H1 (cell line): ENCODE results near the gene ZNF644. TPM values are rescaled to one million over a fixed set of nuclear protein-coding genes. Genes with fewer than 3 reads are reported as not detected.

Experiments
- CTCF ChIA-PET: fragments of 300-600 bp; sonication (Branson Sonifier 250); formaldehyde crosslinking; loops from one replicate; lab custom pipeline; 2021; ENCODE audit not compliant: partially characterized antibody; lab: Charles Lee
- POLR2A ChIA-PET: fragments of 300-600 bp; sonication (Branson Sonifier 250); formaldehyde crosslinking; loops from one replicate; lab custom pipeline; 2021; ENCODE audit warnings: inconsistent platforms; ENCODE audit not compliant: partially characterized antibody; lab: Charles Lee
- DNase-seq, 2 experiments: peaks; one replicate each; pipeline versions ENCODE4 v3.0.0 to v3.0.0-alpha.2; 2010 to 2022; ENCODE audit warnings: low spot score in 2 of 2, low read depth in 1 of 2, mixed read lengths in 1 of 2
- FAIRE-seq: peaks from 2 replicates; lab custom pipeline; 2011; peaks lifted over from hg19 to GRCh38; lab: Jason Lieb, UNC
- H2AFZ ChIP-seq: 2 replicates; pipeline ENCODE4 v1.8.1; 2012; ENCODE audit warnings: low read length, inconsistent platforms
- H2AK5ac ChIP-seq: 2 replicates; pipeline ENCODE4 v1.6.1; 2013; ENCODE audit warnings: low read depth, low read length
- H2BK120ac ChIP-seq: replicated peaks from 2 replicates; pipeline ENCODE3; 2013; ENCODE audit warnings: low read depth, low read length, inconsistent platforms
- H2BK12ac ChIP-seq: 2 replicates; pipeline ENCODE4 v1.6.1; 2013; ENCODE audit warnings: low read depth, low read length
- H2BK15ac ChIP-seq: 2 replicates; pipeline ENCODE4 v1.6.1; 2013; ENCODE audit warnings: low read length
- H2BK20ac ChIP-seq: 2 replicates; pipeline ENCODE4 v1.6.1; 2013; ENCODE audit warnings: low read length
- H2BK5ac ChIP-seq: 2 replicates; pipeline ENCODE4 v1.6.1; 2013; ENCODE audit warnings: low read depth, low read length
- H3K14ac ChIP-seq: 2 replicates; pipeline ENCODE4 v1.6.1; 2013; ENCODE audit warnings: inconsistent platforms; ENCODE audit not compliant: insufficient read length
- H3K18ac ChIP-seq: 2 replicates; pipeline ENCODE4 v1.6.1; 2013; ENCODE audit warnings: low read length; ENCODE audit errors: extremely low read depth
- H3K23ac ChIP-seq: 2 replicates; pipeline ENCODE4 v1.6.1; 2013; ENCODE audit warnings: inconsistent platforms; ENCODE audit not compliant: insufficient read length
- H3K23me2 ChIP-seq: 2 replicates; pipeline ENCODE4 v1.6.1; 2013; ENCODE audit warnings: low read depth, low read length
- H3K27ac ChIP-seq: 2 replicates; pipeline ENCODE4 v1.6.1; 2011; ENCODE audit warnings: low read depth, low read length, inconsistent platforms
- H3K27me3 ChIP-seq, 4 experiments: replicated peaks in 1 of 4; 1 replicate in 1 of 4; 2 replicates in 3 of 4; pipeline versions ENCODE4 v1.6.1 to v1.8.1; 2011 to 2013; ENCODE audit warnings: low read length in 3 of 4, mild to moderate bottlenecking in 3 of 4, inconsistent platforms in 2 of 4, mixed read lengths in 2 of 4, moderate library complexity in 1 of 4; ENCODE audit not compliant: control insufficient read depth in 3 of 4, insufficient read depth in 3 of 4; ENCODE audit errors: extremely low read depth in 1 of 4
- H3K36me3 ChIP-seq, 4 experiments: 2 replicates each; pipeline versions ENCODE4 v1.6.1 to v1.8.1; 2011 to 2013; ENCODE audit warnings: mild to moderate bottlenecking in 4 of 4, low read length in 3 of 4, moderate library complexity in 2 of 4, control low read depth in 1 of 4, inconsistent platforms in 1 of 4; ENCODE audit not compliant: insufficient read depth in 4 of 4, control insufficient read depth in 2 of 4
- H3K4ac ChIP-seq: replicated peaks from 2 replicates; pipeline ENCODE3; 2013; ENCODE audit warnings: low read length, low read depth, mixed read lengths, inconsistent platforms; ENCODE audit not compliant: insufficient read length
- H3K4me1 ChIP-seq, 4 experiments: replicated peaks in 1 of 4; 1 replicate in 1 of 4; 2 replicates in 3 of 4; pipeline versions ENCODE4 v1.6.1 to v1.8.1; 2011 to 2013; ENCODE audit warnings: low read length in 3 of 4, inconsistent platforms in 2 of 4, mixed read lengths in 1 of 4; ENCODE audit not compliant: insufficient read depth in 4 of 4, control insufficient read depth in 3 of 4
- H3K4me2 ChIP-seq, 2 experiments: 2 replicates each; pipeline versions ENCODE4 v1.6.1 to v1.8.1; 2011 to 2013; ENCODE audit warnings: low read depth in 2 of 2, low read length in 2 of 2, control low read depth in 1 of 2, inconsistent platforms in 1 of 2, mild to moderate bottlenecking in 1 of 2; ENCODE audit not compliant: insufficient read depth in 1 of 2
- H3K4me3 ChIP-seq, 4 experiments: fragments of 200-600, 300-600 bp in 1 of 4; sonication (generic), shearing (Covaris generic), sonication (Bioruptor Twin) in 1 of 4; 2 replicates each; pipeline versions ENCODE4 v1.5.1 to v1.8.1; 2011 to 2016; ENCODE audit warnings: low read length in 4 of 4, low read depth in 3 of 4, control low read depth in 2 of 4, inconsistent platforms in 2 of 4, mild to moderate bottlenecking in 2 of 4, mixed read lengths in 1 of 4, moderate library complexity in 1 of 4; ENCODE audit not compliant: insufficient read depth in 2 of 4; ENCODE audit errors: extremely low read depth in 1 of 4
- H3K56ac ChIP-seq: replicated peaks from 2 replicates; pipeline ENCODE3; 2013; ENCODE audit warnings: low read depth, mild to moderate bottlenecking, mixed read lengths, low read length, inconsistent platforms; ENCODE audit not compliant: insufficient read length
- H3K79me1 ChIP-seq: 2 replicates; pipeline ENCODE4 v1.6.1; 2013; ENCODE audit warnings: low read depth, low read length, control low read depth
- H3K79me2 ChIP-seq, 2 experiments: 2 replicates each; pipeline versions ENCODE4 v1.6.1 to v1.8.1; 2012 to 2013; ENCODE audit warnings: low read length in 2 of 2, mild to moderate bottlenecking in 2 of 2, inconsistent platforms in 1 of 2; ENCODE audit not compliant: insufficient read depth in 2 of 2, control insufficient read depth in 1 of 2
- H3K9ac ChIP-seq, 4 experiments: replicated peaks in 1 of 4; 1 replicate in 1 of 4; 2 replicates in 3 of 4; pipeline versions ENCODE4 v1.6.1 to v1.8.1; 2011 to 2013; ENCODE audit warnings: low read depth in 3 of 4, low read length in 3 of 4, control low read depth in 2 of 4, mild to moderate bottlenecking in 2 of 4, moderate library complexity in 2 of 4, inconsistent platforms in 1 of 4; ENCODE audit errors: extremely low read depth in 1 of 4
- H3K9me3 ChIP-seq, 2 experiments: 2 replicates each; pipeline versions ENCODE4 v1.6.1 to v1.8.1; 2012 to 2013; ENCODE audit warnings: mild to moderate bottlenecking in 2 of 2, moderate library complexity in 2 of 2, control low read depth in 1 of 2, inconsistent platforms in 1 of 2, low read depth in 1 of 2, low read length in 1 of 2, mixed read lengths in 1 of 2; ENCODE audit not compliant: insufficient read depth in 2 of 2
- H4K20me1 ChIP-seq, 2 experiments: replicated peaks in 1 of 2; 2 replicates each; pipeline versions ENCODE3 to v1.8.1; 2011 to 2013; ENCODE audit warnings: inconsistent platforms in 2 of 2, low read length in 2 of 2, mild to moderate bottlenecking in 1 of 2; ENCODE audit not compliant: insufficient read depth in 2 of 2, control insufficient read depth in 1 of 2
- H4K5ac ChIP-seq: 2 replicates; pipeline ENCODE4 v1.6.1; 2013; ENCODE audit warnings: low read length, low read depth, mixed read lengths, inconsistent platforms; ENCODE audit not compliant: insufficient read length
- H4K8ac ChIP-seq: 2 replicates; pipeline ENCODE4 v1.8.0; 2013; ENCODE audit warnings: mild to moderate bottlenecking, moderate library complexity, low read length, inconsistent platforms; ENCODE audit not compliant: insufficient read depth; ENCODE audit errors: extremely low read depth
- H4K91ac ChIP-seq: replicated peaks from 2 replicates; pipeline ENCODE3; 2013; ENCODE audit warnings: low read length, mixed read lengths, inconsistent platforms; ENCODE audit not compliant: insufficient read length
- GABPA ChIP-seq: IDR thresholded peaks from 2 replicates; pipeline ENCODE4 v1.6.1; 2011; ENCODE audit warnings: mild to moderate bottlenecking, low read length, moderate library complexity, borderline replicate concordance; ENCODE audit not compliant: insufficient read depth
- MAFK ChIP-seq: IDR thresholded peaks from 2 replicates; pipeline ENCODE4 v1.6.1; 2012; ENCODE audit warnings: low read depth, mild to moderate bottlenecking, improper control_type of control experiment, low read length
- NRF1 ChIP-seq: IDR thresholded peaks from 2 replicates; pipeline ENCODE4 v1.6.1; 2011; ENCODE audit warnings: mild to moderate bottlenecking, low read depth, low read length, improper control_type of control experiment
- RAD21 ChIP-seq, 2 experiments: IDR thresholded peaks in 1 of 2; conservative IDR thresholded peaks in 1 of 2; 2 replicates each; pipeline ENCODE4 v1.6.1; 2011; ENCODE audit warnings: low read depth in 2 of 2, low read length in 2 of 2, improper control_type of control experiment in 1 of 2, inconsistent platforms in 1 of 2, mild to moderate bottlenecking in 1 of 2, moderate library complexity in 1 of 2
- RXRA ChIP-seq: IDR thresholded peaks from 2 replicates; pipeline ENCODE4 v1.6.1; 2011; ENCODE audit warnings: low read depth, mild to moderate bottlenecking, low read length, moderate library complexity; ENCODE audit not compliant: insufficient read depth
- SIRT6 ChIP-seq: IDR thresholded peaks from one replicate; pipeline ENCODE4 v1.7.1; 2012; ENCODE audit warnings: low read length, inconsistent platforms
- SIX5 ChIP-seq: IDR thresholded peaks from 2 replicates; pipeline ENCODE4 v1.6.1; 2011; ENCODE audit warnings: mild to moderate bottlenecking, low read depth, low read length
- SRF ChIP-seq: IDR thresholded peaks from 2 replicates; pipeline ENCODE4 v1.6.1; 2011; ENCODE audit warnings: mild to moderate bottlenecking, low read depth, low read length, moderate library complexity
- WGBS, 2 experiments: shearing (Covaris generic) in 1 of 2; methylation state at CpG; one replicate each; pipeline versions ENCODE4 v1.1.6 to v1.1.7; 2013 to 2015; ENCODE audit warnings: low lambda C conversion rate in 2 of 2, mixed read lengths in 2 of 2, inconsistent platforms in 1 of 2, low coverage in 1 of 2, missing lambda C conversion rate in 1 of 2; ENCODE audit not compliant: insufficient replicate concordance in 2 of 2, insufficient coverage in 1 of 2, insufficient read length in 1 of 2; ENCODE audit errors: extremely low coverage in 1 of 2, missing lambda C conversion rate in 1 of 2; 5-methylcytosine and 5-hydroxymethylcytosine counted together
- polyA plus RNA-seq, 7 experiments: library from polyadenylated mRNA; depleted of rRNA in 3 of 7; stranded (reverse) in 5 of 7; unstranded in 2 of 7; fragments of >200 nt in 5 of 7; fragments of 200-250 nt in 2 of 7; gene quantifications; 1 replicate in 5 of 7; 2 replicates in 1 of 7; 4 replicates in 1 of 7; pipeline versions ENCODE4 v1.2.1 to v1.2.3, GENCODE V29; 2011 to 2013; ENCODE audit warnings: missing spikeins in 2 of 7, mixed read lengths in 2 of 7
- total RNA-seq: library from RNA; stranded (reverse); fragmentation: NEBNext Ultra II Directional; extraction: Animal tissue kit (Norgen Biotek cat#: 25700); gene quantifications from 2 replicates; pipeline ENCODE4 v1.2.1, GENCODE V29; 2021
- TF ChIP-seq, protein P1 (sequence below): IDR thresholded peaks from 2 replicates; pipeline ENCODE4 v1.6.1; 2012; ENCODE audit warnings: low read length, inconsistent platforms
- TF ChIP-seq, protein P2 (sequence below): IDR thresholded peaks from 2 replicates; pipeline ENCODE4 v1.6.1; 2011; ENCODE audit warnings: low read length, improper control_type of control experiment

The ZNF644 gene
- total and polyA plus RNA-seq, 2 of the 8 experiments (the other 6 are each of a cell fraction or from before 2014, with no cell fraction given), result 14.5 to 93.5 TPM

DNA sequence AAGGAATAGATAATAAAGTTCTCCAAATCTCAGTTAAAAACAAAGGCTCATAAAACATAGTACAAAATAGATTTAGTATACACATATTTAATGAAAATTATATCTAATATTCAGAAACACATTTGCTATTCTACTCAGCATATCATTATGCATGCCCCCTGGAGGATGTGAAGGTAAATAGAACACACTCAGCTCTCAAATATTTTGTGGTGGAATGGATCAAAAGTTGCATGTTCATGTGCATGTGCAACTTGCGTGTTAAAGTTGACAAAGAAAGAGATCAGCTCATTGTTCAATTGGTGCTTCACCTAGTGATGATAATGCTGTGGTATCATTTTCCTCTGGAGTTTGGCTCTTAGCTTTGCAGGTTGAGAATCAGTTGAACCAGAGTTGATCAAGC, 4.9 kb upstream of the ZNF644 start:
- Histone ChIP-seq H3K18ac (no peak overlapping the region), H3K79me1 (no peaks in the 10 kb centered on the region), H3K9me3 (no peaks in the 10 kb centered on the region), H3K27me3 (no peaks in the 10 kb centered on the region), H3K4me3 (no peak overlapping the region), H3K4me2 (no peak overlapping the region), H2AFZ (no peak overlapping the region), H4K8ac (no peak overlapping the region), H3K36me3 (no peaks in the 10 kb centered on the region), H3K56ac (no peak overlapping the region), H3K14ac (no peak overlapping the region), H3K23me2 (no peaks in the 10 kb centered on the region), H3K23ac (no peak overlapping the region), H2BK15ac (no peak overlapping the region), H3K79me2 (no peaks in the 10 kb centered on the region), H2AK5ac (no peak overlapping the region), H3K27ac (no peak overlapping the region), H2BK12ac (no peak overlapping the region), H2BK5ac (no peak overlapping the region), H3K4me1 (peaks cover 0 to 4% (median 2%) of the 10 kb centered on the region in 4 experiments; a peak in 4 of 7 replicates), H4K91ac (no peak overlapping the region), H2BK20ac (no peak overlapping the region), H3K9ac (no peak overlapping the region), H3K4ac (no peak overlapping the region), H4K5ac (no peak overlapping the region), H2BK120ac (no peak overlapping the region), H4K20me1 (no peaks in the 10 kb centered on the region)
- WGBS, 2 experiments, result 84% methylated on average over 1 of the region's 1 CpG; no CpG with 5 or more reads in 1 of the 2 experiments
- CTCF ChIA-PET, result interaction anchor here (0.6 to 1.4 kb wide), 8 partner anchors 12 to 1172 kb away, joined by 3 to 5 read pairs (median 4); no protein-coding TSS in a partner anchor
- POLR2A ChIA-PET, result interaction anchor here (0.6 kb wide), 1 partner anchor 39 kb away, joined by 4 read pairs; no protein-coding TSS in a partner anchor
- FAIRE-seq (no peak), DNase-seq (no peak)
- TF ChIP-seq, protein P1, sequence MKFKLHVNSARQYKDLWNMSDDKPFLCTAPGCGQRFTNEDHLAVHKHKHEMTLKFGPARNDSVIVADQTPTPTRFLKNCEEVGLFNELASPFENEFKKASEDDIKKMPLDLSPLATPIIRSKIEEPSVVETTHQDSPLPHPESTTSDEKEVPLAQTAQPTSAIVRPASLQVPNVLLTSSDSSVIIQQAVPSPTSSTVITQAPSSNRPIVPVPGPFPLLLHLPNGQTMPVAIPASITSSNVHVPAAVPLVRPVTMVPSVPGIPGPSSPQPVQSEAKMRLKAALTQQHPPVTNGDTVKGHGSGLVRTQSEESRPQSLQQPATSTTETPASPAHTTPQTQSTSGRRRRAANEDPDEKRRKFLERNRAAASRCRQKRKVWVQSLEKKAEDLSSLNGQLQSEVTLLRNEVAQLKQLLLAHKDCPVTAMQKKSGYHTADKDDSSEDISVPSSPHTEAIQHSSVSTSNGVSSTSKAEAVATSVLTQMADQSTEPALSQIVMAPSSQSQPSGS, result no peak
- TF ChIP-seq NRF1 (no peak), SRF (no peak), GABPA (no peak), RAD21 (IDR thresholded peaks at IDR 0.05 in 1 of 2, conservative IDR thresholded peaks at IDR 0.05 in 1 of 2; ENCODE audit: low read depth in 2 of 2, low read length in 2 of 2) (no peak), SIX5 (no peak), MAFK (no peak), SIRT6 (no peak), RXRA (no peak)
- TF ChIP-seq, protein P2, sequence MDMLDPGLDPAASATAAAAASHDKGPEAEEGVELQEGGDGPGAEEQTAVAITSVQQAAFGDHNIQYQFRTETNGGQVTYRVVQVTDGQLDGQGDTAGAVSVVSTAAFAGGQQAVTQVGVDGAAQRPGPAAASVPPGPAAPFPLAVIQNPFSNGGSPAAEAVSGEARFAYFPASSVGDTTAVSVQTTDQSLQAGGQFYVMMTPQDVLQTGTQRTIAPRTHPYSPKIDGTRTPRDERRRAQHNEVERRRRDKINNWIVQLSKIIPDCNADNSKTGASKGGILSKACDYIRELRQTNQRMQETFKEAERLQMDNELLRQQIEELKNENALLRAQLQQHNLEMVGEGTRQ, result no peak
